Small intestine (tissue), 7 donors: ENCODE measurements around the gene AKAP6. TPM values are rescaled to one million over a fixed set of nuclear protein-coding genes. Genes with fewer than 3 reads are reported as not detected.

Experiments used
- DNase-seq, 2 donors: peaks; one replicate each; pipeline versions ENCODE4 v3.0.0 to v3.0.0-alpha.2; 2013
- FAIRE-seq: peaks from 2 replicates; lab custom pipeline; 2012; peaks lifted over from hg19 to GRCh38; lab: Jason Lieb, UNC
- H3K27ac ChIP-seq, 3 donors: one replicate each; pipeline ENCODE4 v1.5.1; 2013; ENCODE audit warnings: low read length in 2 of 3, mild to moderate bottlenecking in 2 of 3, control low read depth in 1 of 3, inconsistent platforms in 1 of 3, low read depth in 1 of 3, moderate library complexity in 1 of 3
- H3K27me3 ChIP-seq, 3 donors: one replicate each; pipeline ENCODE4 v1.6.1; 2013; ENCODE audit warnings: low read length in 3 of 3, inconsistent platforms in 1 of 3; ENCODE audit not compliant: control insufficient read depth in 3 of 3, insufficient read depth in 3 of 3
- H3K36me3 ChIP-seq, 3 donors: one replicate each; pipeline ENCODE4 v1.6.1; 2013; ENCODE audit warnings: low read length in 3 of 3, inconsistent platforms in 1 of 3, low read depth in 1 of 3, mild to moderate bottlenecking in 1 of 3, moderate library complexity in 1 of 3; ENCODE audit not compliant: control insufficient read depth in 3 of 3, insufficient read depth in 2 of 3
- H3K4me1 ChIP-seq, 3 donors: one replicate each; pipeline ENCODE4 v1.6.1; 2013; ENCODE audit warnings: low read length in 2 of 3, inconsistent platforms in 1 of 3, low read depth in 1 of 3, mild to moderate bottlenecking in 1 of 3, moderate library complexity in 1 of 3; ENCODE audit not compliant: control insufficient read depth in 3 of 3, insufficient read depth in 2 of 3
- H3K4me3 ChIP-seq, 3 donors: one replicate each; pipeline ENCODE4 v1.5.1; 2013; ENCODE audit warnings: low read length in 3 of 3, control low read depth in 1 of 3, inconsistent platforms in 1 of 3, low read depth in 1 of 3, mild to moderate bottlenecking in 1 of 3, moderate library complexity in 1 of 3
- H3K9me3 ChIP-seq, 2 donors: one replicate each; pipeline ENCODE4 v1.6.1; 2013; ENCODE audit warnings: low read depth in 1 of 2, low read length in 1 of 2; ENCODE audit not compliant: control insufficient read depth in 2 of 2, insufficient read depth in 1 of 2
- WGBS, 3 donors: extraction: QIAGEN DNeasy Blood & Tissue Kit; methylation state at CpG; one replicate each; pipeline ENCODE4 v1.1.7; 2013; 5-methylcytosine and 5-hydroxymethylcytosine counted together
- polyA plus RNA-seq, 4 donors: library from polyadenylated mRNA; stranded (reverse) in 3 of 4; unstranded in 1 of 4; fragments of 200-250 nt in 3 of 4; fragments of 120-200 nt in 1 of 4; gene quantifications; one replicate each; pipeline versions ENCODE4 v1.2.1 to v1.2.3, GENCODE V29; 2013
- donor health status: healthy with polysubstance abuse.
- donor health status: control.
- donor health status: control.
- donor health status: Bipolar disorder and iron deficiency.
- donor health status: healthy.

AKAP6 gene
- polyA plus RNA-seq, 4 donors = 0.45 to 3.6 (median 0.96) TPM

DNA sequence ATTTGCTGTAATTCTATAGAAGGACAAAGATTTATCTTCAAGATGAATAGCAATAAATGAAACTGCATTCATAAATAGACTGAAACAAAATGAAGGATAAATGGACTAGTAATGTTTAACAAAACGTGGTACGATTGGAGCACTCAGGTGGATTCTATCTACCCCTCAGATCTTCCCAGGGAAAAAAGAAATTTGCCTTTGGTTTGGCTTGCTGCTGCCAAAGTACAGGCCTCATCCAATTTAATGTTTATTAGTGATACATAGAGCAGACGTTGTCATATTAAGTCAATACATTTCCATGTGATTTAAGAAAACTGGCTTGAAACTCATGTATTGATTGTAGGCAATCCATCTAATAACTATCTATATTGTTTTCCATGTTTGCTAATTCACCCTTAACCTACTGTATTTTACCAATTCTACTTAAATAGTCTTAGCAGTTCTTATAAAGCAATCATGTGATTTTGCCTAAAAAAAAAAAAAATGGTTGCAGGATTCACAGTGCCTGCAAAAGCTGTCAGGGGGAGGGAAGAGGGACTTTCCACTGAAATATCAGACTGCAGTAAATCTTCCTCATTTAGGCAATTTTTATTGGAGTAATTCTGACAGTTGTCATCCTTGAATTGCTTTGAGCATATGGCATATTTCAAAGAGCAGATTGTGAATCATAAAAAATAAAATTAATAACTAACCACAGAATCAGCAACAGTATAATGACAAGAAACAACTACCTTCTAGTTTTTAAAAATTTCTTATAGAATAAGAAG is 367.4 kb downstream of the AKAP6 start:
- no peak overlapping the region for H3K27ac ChIP-seq
- no peaks in the 10 kb centered on the region for H3K4me1 ChIP-seq
- WGBS, 3 donors = 84 to 92% (median 85%) methylated on average over 3 of the region's 3 CpGs
- no peaks in the 10 kb centered on the region for H3K27me3 ChIP-seq
- FAIRE-seq = no peak
- DNase-seq = no peak
- H3K4me3 ChIP-seq = no peak overlapping the region
- no peaks in the 10 kb centered on the region for H3K36me3 ChIP-seq
- peaks cover 0 to 4% of the 10 kb centered on the region in 2 donors for H3K9me3 ChIP-seq

DNA sequence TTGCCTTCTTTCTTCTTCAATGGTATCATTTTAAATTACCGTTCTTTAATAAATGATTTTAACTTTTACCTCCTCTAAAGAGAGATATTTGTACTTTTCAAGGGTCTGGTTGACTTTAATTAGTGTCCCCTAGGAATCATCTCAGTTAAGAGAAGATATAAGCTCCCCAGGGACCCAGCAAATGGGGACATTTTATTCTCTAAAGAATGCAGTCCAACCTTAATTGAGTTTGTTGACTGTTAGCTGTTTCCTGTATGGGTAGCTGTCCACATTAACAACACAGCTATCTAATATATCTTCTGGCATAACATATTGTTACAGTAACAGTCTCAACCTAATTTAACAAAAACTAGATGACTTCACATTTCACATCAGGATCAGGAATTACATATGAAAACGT is 368.0 kb downstream of the AKAP6 start:
- Histone ChIP-seq H3K9me3 (peaks cover 0 to 4% of the 10 kb centered on the region in 2 donors), H3K4me1 (no peaks in the 10 kb centered on the region), H3K27ac (no peak overlapping the region), H3K4me3 (no peak overlapping the region), H3K27me3 (no peaks in the 10 kb centered on the region), H3K36me3 (no peaks in the 10 kb centered on the region)
- WGBS, 3 donors = 78 to 92% (median 86%) methylated on average over 2 of the region's 2 CpGs
- no peak for FAIRE-seq
- no peak for DNase-seq

DNA sequence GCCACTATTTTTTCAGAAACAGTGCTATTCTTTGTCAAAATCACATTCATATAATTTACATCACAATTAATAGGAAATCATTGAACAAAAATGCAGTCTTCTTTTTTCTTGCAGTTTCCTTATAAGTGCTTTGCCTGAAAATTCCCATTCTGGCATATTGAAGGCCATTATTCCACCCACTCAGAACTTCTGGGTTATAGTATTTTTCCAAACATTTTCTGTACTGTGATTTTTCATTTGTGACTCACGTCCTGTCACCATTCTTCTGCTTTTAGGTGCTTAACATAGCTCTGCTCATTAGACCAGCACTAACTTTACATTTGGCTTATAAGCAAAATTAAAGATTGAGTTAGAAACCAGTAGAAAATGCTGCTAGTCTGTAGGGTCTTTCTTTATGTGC is 368.6 kb downstream of the AKAP6 start:
- Histone ChIP-seq H3K4me3 (no peak overlapping the region), H3K4me1 (no peaks in the 10 kb centered on the region), H3K27me3 (no peaks in the 10 kb centered on the region), H3K36me3 (no peaks in the 10 kb centered on the region), H3K27ac (no peak overlapping the region), H3K9me3 (peaks cover 0 to 4% of the 10 kb centered on the region in 2 donors)
- FAIRE-seq = no peak
- DNase-seq = no peak
- WGBS, 3 donors = 68 to 91% (median 91%) methylated on average over 1 of the region's 1 CpG

DNA sequence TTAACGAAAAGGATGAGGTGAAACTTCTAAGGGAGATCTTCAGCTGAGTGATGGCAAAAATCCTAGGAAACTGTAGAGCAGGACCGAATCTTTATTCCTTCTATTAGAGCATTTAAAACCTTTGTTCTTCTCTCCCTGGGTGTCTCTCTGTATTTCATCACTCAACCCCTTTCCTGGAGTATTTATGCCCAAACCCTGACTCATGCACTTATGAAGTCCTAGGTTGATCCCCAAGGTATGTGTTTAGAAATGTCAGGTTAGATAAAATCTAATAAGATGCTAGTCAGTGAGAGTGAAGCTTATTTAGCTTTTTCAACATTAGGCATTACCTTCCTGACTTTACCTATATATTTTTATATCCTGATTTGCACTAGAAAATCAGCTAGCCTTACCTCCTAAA is 369.7 kb downstream of the AKAP6 start:
- Histone ChIP-seq H3K4me3 (no peak overlapping the region), H3K4me1 (no peaks in the 10 kb centered on the region), H3K27ac (no peak overlapping the region), H3K27me3 (no peaks in the 10 kb centered on the region), H3K36me3 (no peaks in the 10 kb centered on the region), H3K9me3 (no peaks in the 10 kb centered on the region)
- FAIRE-seq = no peak
- WGBS, 3 donors = 84 to 91% (median 88%) methylated on average over 2 of the region's 2 CpGs
- no peak for DNase-seq

DNA sequence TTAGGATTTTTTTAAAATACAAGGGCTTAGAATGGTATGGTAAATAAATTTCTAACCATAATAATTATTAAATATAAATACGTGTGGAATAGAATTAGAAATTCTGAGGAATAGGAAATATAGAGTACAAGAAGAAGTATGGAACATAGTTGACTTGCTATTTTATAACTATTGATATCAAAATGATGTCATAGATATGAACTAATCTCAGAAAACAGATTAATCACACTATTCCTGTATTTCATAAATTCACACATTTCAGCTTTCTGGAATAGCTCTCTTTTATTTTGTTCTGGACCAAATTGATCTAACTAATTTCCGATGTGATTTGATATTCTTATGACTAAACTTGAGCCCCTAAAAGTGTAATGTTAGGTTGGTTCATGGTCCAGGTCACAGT is 372.4 kb downstream of the AKAP6 start:
- Histone ChIP-seq H3K27me3 (no peaks in the 10 kb centered on the region), H3K27ac (no peak overlapping the region), H3K9me3 (no peaks in the 10 kb centered on the region), H3K36me3 (no peaks in the 10 kb centered on the region), H3K4me1 (no peaks in the 10 kb centered on the region), H3K4me3 (no peak overlapping the region)
- DNase-seq (no peak), FAIRE-seq (peak; percentile 19)
- 93 to 94% (median 94%) methylated on average over 2 of the region's 2 CpGs for WGBS, 3 donors

DNA sequence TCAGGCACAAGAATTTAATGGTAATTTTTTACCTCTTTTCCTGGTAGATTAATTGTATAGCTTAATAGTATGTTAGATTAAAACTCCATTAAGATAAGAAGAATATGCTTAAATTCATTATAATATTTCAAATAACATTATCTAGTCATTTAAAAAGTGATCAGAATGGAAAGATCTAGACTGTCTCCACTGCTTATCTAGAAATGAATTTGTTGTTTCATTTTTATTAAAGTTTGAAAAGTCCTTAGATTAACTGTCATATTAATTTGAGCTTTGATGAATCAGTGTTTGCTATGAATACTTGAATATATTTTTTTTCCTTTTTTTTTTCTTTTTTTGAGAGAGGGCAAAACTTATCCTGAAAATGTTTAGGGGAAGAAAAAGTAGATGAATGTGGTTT is 373.0 kb downstream of the AKAP6 start:
- H3K9me3 ChIP-seq = no peaks in the 10 kb centered on the region
- peak; percentile 68 for FAIRE-seq

DNA sequence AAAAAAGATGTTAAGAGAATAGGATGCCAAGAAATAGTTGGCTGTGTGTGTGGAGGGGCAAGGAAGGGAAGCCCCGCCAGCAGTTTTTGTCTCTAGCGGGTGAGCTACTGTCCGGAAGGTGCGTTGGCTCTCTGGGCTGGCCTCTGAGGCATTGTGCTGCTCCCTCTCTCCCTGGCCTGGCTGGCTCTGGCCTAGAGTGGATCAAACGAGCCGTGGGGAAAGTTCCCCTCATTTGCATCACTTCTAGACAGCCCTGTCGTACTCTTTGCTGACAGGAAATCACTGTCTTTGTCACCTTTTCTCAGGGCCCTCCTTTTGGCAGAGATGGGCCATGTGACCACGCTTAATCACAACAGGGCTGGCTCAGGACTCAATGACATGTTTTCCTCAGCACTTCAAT is 373.5 kb downstream of the AKAP6 start:
- H3K4me3 ChIP-seq = no peak overlapping the region
- DNase-seq (no peak), FAIRE-seq (no peak)
- H3K27me3 ChIP-seq = no peaks in the 10 kb centered on the region
- WGBS, 3 donors = 52 to 75% (median 69%) methylated on average over 8 of the region's 8 CpGs
- no peaks in the 10 kb centered on the region for H3K36me3 ChIP-seq
- no peaks in the 10 kb centered on the region for H3K9me3 ChIP-seq
- peak overlapping the region in 2 of 3 donors; percentile 0 to 9 for H3K27ac ChIP-seq
- H3K4me1 ChIP-seq = no peaks in the 10 kb centered on the region

More for the DNA sequence above, 373.0 kb downstream of the AKAP6 start:
- H3K36me3 ChIP-seq = no peaks in the 10 kb centered on the region
- DNase-seq = no peak
- no peaks in the 10 kb centered on the region for H3K4me1 ChIP-seq
- H3K27ac ChIP-seq = peak overlapping the region in 1 of 3 donors; percentile 0
- H3K4me3 ChIP-seq = no peak overlapping the region
- no peaks in the 10 kb centered on the region for H3K27me3 ChIP-seq

DNA sequence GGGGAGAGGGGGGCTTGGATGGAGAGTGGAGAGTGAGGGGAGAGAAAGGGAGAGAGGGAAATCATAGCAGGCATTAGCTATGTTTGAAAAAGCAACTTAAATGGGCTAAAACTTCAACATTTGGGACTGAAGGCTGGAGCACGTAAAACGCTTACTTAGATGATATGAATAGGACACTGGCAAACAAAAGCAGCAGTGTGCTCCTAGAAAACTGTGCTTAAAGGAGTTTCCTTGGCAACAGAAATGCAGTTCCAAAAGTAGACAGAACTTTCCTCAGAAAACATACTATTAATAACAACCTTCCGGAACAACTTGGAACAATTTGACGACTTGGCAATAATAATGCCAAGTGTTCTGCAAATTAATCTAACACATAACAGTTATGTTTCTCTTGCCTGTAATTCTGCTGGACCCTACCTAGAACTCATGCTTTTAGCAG is 374.1 kb downstream of the AKAP6 start:
- Histone ChIP-seq H3K9me3 (no peaks in the 10 kb centered on the region), H3K36me3 (no peaks in the 10 kb centered on the region), H3K27ac (peak overlapping the region in 1 of 3 donors; percentile 32), H3K4me3 (no peak overlapping the region), H3K27me3 (no peaks in the 10 kb centered on the region), H3K4me1 (no peaks in the 10 kb centered on the region)
- 55 to 89% (median 85%) methylated on average over 4 of the region's 4 CpGs for WGBS, 3 donors
- no peak for FAIRE-seq
- DNase-seq = no peak
